Embryonic facial prominence (tissue), 1 donor: ENCODE results near the gene GOLGA8J.
A peak's percentile ranks its signal among the peaks of the same experiment; 100 is the strongest.
"Not testable (repeated sequence)": the region's sequence is repeated elsewhere in the genome, so short reads cannot be mapped to it uniquely, and the experiment has no call there.

ENCODE experiments used
- DNase-seq: peaks from one replicate; pipeline ENCODE4 v3.0.0-alpha.2; 2016; ENCODE audit errors: extremely low spot score

GOLGA8J gene

DNA sequence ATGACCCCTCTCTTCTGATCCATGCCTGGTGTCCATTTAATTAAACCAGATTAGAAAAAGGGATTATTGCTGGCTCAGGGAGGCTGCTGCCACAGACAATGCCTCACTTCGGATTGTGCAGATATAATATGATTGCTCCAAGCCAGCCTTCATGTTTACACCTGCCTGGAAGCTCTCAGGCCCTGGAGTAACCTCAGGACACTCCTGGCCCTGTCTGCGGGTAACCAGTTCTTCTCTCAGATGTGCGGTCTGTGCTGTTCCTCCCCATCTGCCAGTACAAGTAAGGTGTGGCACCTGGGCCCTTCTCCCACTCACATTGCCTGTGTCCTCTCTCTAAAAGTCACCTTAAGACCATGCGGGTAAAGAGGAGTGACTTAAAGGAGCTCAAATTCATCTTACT, 8.8 kb upstream of the GOLGA8J start:
- DNase-seq, result no peak

DNA sequence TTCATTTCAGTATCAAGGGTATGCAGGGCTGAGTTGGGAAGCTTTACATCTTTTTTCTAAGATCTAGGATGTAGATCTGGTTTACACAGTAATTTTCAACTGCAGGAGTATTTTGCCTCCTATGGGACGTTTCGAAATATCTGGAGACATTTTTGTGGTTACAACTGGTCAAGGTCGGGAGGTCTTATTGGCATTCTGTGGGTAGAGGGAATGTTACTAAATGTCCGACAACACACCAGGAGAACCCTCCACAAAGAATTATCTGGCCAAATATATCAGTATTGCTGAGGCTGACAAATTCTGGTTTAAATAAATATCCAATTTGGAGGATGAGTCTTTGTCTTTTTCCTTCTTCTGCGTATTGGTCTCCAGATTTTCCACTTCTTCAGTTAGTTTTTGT, 1.9 kb upstream of the GOLGA8J start:
- DNase-seq, result not testable (repeated sequence)

DNA sequence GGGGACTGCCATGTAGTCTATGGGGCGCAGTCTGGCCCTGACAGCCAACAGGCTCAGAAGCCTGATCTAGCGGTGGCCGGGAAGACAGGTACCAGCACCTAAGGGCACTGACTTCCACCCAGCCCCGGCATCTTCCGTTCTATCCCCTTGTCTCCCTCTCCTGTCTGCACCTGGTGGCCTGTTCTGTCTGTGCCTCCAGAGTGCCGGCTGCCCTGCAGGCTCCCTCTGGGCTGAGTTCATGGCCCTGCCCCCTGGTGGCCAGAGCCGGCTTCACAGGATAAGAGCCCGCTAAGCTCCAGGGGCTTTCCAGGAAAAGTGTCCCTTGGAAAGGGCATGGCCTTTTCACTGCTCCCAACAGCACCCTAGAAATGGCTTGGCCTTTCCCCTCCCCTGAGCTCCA, 15.1 kb downstream of the GOLGA8J start:
- DNase-seq, result not testable (repeated sequence)

DNA sequence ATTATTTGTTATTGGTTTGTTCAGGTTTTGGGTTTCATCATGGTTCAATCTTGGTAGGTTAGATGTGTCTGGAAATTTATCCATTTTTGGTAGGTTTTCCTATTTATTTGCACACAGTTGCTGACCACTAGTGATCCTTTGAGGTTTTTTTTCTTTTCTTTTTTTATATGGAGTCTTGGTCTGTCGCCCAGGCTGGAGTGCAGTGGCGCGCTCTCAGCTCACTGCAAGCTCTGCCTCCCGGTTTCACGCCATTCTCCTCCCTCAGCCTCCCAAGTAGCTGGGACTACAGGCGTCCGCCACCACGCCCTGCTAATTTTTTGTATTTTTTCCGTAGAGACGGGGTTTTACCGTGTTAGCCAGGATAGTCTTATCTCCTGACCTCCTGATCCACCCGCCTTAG, 20.1 kb downstream of the GOLGA8J start:
- not testable (repeated sequence) for DNase-seq

DNA sequence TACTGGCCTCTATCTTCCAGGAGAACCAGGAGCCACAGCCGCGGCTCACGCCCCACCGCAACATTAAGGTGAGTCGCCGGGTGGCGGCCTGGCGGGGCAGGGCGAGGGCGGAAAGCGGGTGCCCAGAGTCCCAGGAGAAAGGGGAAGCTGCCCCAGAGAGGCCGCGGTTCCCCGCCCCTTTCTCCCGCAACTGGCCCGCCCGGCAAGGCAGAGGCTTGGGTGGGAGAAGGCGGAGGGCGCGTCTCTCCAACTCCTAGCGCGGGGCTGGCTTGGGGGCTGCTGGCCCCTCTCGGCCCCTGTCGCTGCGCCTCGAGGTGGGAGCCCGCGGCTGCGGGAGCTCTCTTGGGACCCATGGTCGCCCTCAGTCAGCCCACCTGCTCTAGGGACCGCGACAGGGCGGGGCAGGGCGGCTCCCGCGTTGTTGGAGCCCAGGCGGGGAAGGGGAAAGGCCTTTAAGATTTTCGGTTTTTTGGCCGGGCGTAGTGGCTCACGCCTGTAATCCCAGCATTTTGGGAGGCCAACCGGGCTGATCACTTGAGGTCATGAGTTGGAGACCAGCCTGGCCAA, 21.3 kb downstream of the GOLGA8J start:
- not testable (repeated sequence) for DNase-seq

DNA sequence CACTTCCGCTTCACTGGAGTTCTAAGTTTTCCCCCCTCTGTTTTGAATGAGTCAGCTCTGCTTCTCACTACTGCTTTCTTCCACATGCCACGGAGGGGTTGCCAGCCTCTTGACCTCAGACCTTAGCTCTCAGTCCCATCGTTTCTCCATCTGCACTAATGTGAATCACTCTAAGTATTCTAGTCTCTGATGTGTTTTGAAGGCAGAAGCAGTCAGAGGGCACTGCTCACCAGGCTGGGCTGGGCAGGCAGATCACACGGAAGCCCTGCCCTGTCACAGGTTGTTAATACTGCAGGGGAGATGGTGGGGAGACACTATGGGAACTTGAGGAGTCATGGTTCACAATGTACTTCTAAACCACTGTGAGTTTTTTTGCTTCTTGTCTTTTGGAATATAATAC, 27.8 kb downstream of the GOLGA8J start:
- DNase-seq, result not testable (repeated sequence)

DNA sequence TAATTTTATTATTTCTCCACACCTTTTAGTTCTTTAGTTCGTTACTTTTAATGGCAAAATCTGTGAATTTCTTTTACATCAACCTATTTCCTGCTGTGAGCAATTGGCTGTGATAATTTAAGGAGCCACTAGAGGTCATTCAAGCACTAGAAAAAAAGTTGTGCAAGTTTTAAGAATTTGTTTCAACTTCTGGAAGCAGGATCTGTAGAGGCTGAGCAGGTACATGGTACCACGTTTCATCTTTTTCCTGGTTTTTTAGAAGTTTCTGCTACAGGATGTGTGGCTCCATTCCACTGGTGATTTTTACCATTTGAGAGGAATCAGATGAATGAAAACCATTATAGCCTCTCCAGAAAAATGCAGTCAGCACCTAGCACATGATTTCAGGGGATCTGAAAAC, 47.3 kb downstream of the GOLGA8J start:
- DNase-seq, result peak; percentile 5

DNA sequence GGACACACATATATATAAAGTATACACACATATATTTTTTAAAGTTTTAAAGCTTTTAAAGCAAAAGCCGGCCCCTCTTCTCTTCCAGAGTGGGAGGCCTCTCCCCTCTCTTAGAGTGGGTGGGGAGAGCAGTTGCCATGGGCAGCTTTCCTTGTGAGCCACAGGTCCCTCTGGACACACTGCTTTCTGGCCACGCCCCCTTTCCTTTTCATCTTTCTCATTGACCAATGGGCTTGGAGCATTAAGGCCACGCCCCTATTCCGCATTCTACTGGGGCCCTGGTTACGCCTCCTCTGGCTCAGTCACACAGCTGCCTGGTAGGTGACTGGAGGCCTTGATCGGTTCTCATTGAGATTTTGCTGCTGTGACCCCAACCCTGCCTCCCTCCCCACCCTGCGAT, 52.0 kb downstream of the GOLGA8J start, which contains the start of gene GOLGA8T:
TSS of gene GOLGA8T (plus strand) at position 301 of the 400 bp plus-strand sequence. CDS start at position 399, 98 bp downstream.
- not testable (repeated sequence) for DNase-seq
